ENCODE data around the gene GJB2.
A peak's percentile ranks its signal among the peaks of the same experiment; 100 is the strongest.

- TF ChIP-seq CTCF (conservative IDR thresholded peaks at IDR 0.05 in 1 of 2, IDR thresholded peaks at IDR 0.05 in 1 of 2; ENCODE audit: low read depth in 1 of 2, low read length in 2 of 2): no peak
- peak; percentile 16 for TF ChIP-seq EZH2 (IDR thresholded peaks at IDR 0.05; ENCODE audit: low read length, missing control alignments)
Measured at GRCh38 chr13:20141238-20142022, 51.3 kb downstream of the GJB2 start.

All from fibroblast of lung (primary cell).